ENCODE data around the gene ASNSD1.

DNA sequence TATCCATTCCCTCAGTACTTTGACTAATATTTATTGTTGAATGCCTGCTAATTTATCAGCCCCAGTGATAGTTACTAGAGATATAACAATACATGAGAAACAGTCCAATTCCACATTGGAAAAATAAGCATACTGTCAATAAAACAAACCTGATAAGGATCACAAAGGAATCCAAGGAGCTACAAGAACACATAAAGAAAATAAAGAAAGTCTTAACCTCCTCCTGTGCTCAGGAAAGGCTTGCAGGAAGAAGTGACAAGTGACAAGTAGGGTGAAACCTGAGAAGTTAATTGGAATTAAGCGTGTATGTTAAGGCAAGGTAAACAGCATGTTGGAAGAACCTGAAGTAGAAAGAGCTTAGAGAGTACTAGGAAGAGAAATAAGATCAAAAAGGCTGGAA is 20.3 kb upstream of the ASNSD1 start:
- TF ChIP-seq, protein P1, sequence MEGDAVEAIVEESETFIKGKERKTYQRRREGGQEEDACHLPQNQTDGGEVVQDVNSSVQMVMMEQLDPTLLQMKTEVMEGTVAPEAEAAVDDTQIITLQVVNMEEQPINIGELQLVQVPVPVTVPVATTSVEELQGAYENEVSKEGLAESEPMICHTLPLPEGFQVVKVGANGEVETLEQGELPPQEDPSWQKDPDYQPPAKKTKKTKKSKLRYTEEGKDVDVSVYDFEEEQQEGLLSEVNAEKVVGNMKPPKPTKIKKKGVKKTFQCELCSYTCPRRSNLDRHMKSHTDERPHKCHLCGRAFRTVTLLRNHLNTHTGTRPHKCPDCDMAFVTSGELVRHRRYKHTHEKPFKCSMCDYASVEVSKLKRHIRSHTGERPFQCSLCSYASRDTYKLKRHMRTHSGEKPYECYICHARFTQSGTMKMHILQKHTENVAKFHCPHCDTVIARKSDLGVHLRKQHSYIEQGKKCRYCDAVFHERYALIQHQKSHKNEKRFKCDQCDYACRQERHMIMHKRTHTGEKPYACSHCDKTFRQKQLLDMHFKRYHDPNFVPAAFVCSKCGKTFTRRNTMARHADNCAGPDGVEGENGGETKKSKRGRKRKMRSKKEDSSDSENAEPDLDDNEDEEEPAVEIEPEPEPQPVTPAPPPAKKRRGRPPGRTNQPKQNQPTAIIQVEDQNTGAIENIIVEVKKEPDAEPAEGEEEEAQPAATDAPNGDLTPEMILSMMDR (IDR thresholded peaks at IDR 0.05): no peak
- TF ChIP-seq POLR2A (IDR thresholded peaks at IDR 0.05): no peak

Data from right lobe of liver (tissue), 4 donors.